ENCODE measurements around the gene POLR3K.

DNA sequence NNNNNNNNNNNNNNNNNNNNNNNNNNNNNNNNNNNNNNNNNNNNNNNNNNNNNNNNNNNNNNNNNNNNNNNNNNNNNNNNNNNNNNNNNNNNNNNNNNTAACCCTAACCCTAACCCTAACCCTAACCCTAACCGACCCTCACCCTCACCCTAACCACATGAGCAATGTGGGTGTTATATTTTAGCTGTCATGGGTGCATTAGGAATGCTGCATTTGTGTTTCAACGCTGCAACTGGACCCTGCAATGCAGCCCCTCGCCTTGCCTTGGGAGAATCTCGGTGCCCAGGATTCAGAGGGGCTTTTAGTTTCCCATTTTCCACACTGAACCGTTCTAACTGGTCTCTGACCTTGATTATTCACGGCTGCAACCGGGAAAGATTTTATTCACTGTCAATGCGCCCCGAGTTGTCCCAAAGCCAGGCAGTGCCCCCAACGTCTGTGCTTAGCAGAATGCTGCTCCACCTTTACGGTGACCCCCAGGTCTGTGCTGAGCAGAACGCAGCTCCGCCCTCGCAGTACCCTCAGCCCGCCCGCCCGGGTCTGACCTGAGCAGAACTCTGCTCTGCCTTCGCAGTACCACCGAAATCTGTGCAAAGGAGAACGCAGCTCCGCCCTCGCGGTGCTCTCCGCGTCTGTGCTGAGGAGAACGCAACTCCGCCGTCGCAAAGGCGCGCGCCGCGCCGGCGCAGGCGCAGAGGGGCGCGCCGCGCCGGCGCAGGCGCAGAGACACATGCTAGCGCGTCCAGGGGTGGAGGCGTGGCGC, 43.3 kb downstream of the POLR3K start:
- TF ChIP-seq, protein P1, sequence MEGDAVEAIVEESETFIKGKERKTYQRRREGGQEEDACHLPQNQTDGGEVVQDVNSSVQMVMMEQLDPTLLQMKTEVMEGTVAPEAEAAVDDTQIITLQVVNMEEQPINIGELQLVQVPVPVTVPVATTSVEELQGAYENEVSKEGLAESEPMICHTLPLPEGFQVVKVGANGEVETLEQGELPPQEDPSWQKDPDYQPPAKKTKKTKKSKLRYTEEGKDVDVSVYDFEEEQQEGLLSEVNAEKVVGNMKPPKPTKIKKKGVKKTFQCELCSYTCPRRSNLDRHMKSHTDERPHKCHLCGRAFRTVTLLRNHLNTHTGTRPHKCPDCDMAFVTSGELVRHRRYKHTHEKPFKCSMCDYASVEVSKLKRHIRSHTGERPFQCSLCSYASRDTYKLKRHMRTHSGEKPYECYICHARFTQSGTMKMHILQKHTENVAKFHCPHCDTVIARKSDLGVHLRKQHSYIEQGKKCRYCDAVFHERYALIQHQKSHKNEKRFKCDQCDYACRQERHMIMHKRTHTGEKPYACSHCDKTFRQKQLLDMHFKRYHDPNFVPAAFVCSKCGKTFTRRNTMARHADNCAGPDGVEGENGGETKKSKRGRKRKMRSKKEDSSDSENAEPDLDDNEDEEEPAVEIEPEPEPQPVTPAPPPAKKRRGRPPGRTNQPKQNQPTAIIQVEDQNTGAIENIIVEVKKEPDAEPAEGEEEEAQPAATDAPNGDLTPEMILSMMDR (IDR thresholded peaks at IDR 0.05) = no peak
- TF ChIP-seq POLR2A (IDR thresholded peaks at IDR 0.05; ENCODE audit: low read length) = no peak
- no peak for TF ChIP-seq PHF8 (IDR thresholded peaks at IDR 0.05; ENCODE audit: borderline replicate concordance, low read depth)
- TF ChIP-seq SMC3 (IDR thresholded peaks at IDR 0.05) = no peak
- no peak for TF ChIP-seq MAZ (IDR thresholded peaks at IDR 0.05; ENCODE audit: borderline replicate concordance, low read depth, low read length)
- TF ChIP-seq TFCP2L1 (CRISPR knock-in tag; IDR thresholded peaks at IDR 0.05) = no peak
- no peak for TF ChIP-seq CBX8 (IDR thresholded peaks at IDR 0.05)
- TF ChIP-seq ZFP36 (IDR thresholded peaks at IDR 0.05; ENCODE audit: borderline replicate concordance, partially characterized antibody) = no peak
